GM19463 (cell line): ENCODE data around the gene MYOF.
"Not testable (repeated sequence)": the region's sequence is repeated elsewhere in the genome, so short reads cannot be mapped to it uniquely, and the experiment has no call there.

ENCODE experiments used
- ATAC-seq: cut with Tn5 transposase; IDR thresholded peaks from one replicate; pipeline ENCODE4 v1.9.1; 2021; ENCODE audit warnings: mild to moderate bottlenecking, moderate library complexity; ENCODE audit not compliant: unreplicated experiment

MYOF gene

GRCh38 chr10:93485690-93486089, 3.6 kb upstream of the MYOF start:
- ATAC-seq, result no peak

- no peak for ATAC-seq
Observed at GRCh38 chr10:93481637-93482144, 443 bp downstream of the MYOF start.

- ATAC-seq, result no peak
Observed at GRCh38 chr10:93478873-93479272, 3.3 kb downstream of the MYOF start.

GRCh38 chr10:93476756-93477155, 5.4 kb downstream of the MYOF start:
- ATAC-seq, result no peak

GRCh38 chr10:93475871-93476270, 6.3 kb downstream of the MYOF start:
- no peak for ATAC-seq

- no peak for ATAC-seq
Observed at GRCh38 chr10:93475227-93475626, 6.9 kb downstream of the MYOF start.

DNA sequence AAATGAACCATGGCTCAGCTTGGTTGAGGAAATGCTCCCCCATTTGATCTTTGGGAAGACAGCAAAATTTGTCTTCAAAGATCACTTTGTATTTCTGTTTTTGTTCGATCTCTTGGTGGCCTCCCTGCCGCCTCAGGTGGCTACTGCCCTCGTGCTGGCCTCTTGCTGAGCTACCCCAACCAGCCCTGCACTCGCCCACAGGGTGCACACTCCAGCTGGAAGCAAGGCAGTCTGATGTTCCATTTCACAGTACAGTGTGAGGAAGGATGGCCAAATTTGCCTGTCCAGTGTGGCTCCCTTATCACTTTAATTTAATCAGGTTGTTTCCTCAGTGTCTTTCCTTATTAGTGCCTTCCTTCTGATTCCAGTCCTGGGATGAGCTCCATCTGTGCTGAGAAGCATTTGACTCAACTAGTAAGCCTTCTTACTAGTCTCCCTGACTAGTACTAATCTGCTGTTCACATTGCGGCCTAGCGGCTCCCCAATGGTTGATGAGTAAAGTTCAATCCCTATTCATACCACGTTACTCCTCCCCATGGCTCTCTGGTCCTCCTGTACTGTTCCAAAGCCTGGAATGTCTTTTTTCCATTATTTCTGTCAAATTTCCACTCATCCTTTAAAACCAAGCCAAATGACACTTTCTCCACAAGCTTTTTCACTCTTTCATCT, 8.2 kb downstream of the MYOF start:
- no peak for ATAC-seq

- no peak for ATAC-seq
Observed at GRCh38 chr10:93473161-93473560, 9.0 kb downstream of the MYOF start.

DNA sequence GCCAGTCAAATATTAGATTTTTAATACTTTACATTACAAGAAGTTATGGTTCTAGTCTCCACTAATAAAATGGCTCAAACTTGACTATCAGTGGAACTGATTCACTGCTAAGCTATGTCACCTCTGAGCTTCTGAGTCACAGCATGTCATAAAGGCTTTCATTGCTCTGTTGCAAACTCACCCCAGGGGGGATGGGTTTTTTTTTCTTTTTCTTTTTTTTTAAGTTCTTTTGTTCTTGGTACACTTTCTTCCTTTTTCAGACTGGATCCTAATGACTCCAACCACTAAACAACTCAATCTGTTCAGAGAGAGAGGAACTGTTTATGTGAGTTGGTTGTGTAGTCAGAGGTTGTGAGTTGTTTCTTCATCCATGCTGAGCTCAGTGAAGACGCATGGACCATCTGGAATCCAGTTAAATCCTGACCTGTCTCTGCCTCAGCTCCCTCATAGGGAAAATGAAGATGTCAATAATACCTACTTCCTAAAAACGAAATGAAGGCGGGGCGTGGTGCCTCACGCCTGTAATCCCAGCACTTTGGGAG, 11.0 kb downstream of the MYOF start:
- ATAC-seq, result no peak

DNA sequence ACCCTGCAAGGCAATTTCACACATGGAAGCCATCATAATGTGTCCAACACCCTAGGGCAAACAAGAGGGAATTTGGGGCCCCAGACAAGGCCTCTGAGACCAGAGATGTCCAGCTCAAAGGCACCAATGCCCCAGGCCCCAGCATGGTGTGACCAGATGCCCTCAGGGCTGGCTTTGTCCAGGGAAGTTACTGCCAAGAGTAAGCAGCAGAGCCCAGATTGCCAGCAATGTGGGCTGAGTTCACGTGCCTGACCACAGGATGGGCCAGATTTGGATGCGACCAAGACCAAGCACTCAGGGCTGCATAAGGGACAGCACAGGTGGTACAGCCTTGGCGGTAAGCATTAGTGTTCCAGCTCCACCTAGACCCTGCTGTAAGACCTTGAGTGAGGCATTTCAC, 12.7 kb downstream of the MYOF start:
- ATAC-seq, result no peak

GRCh38 chr10:93468461-93469213, 13.5 kb downstream of the MYOF start:
- ATAC-seq, result no peak

GRCh38 chr10:93467635-93468034, 14.5 kb downstream of the MYOF start:
- ATAC-seq, result not testable (repeated sequence)

- ATAC-seq, result no peak
Observed at GRCh38 chr10:93465806-93466675, 16.1 kb downstream of the MYOF start.

DNA sequence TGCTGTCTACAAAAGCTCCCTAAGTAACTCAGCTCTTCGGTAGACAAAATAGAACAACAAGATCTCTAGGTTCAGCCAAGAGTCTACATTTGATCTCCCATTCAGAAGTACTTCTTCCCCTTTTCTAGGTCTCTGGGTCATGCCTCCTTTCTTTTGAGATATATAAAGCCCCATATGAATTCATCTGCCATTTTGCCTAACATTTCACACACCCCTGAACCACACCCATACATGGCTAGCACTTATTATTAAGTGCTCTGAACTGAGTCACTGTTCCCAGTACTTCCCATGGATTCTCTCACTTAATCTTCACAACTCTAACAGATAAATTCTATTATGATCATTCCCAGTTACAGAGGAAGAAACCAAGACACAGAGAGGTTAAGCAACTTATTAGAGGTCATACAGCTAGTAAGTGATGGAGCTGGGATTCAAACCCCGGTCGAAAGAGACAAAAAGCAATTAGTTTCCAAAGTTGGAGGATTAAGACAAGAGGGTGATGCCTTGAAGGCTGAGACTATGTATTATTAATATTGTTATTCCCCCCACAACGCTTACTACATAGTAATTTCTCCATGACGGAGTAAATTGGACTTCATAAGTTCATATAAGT, 17.3 kb downstream of the MYOF start:
- no peak for ATAC-seq

DNA sequence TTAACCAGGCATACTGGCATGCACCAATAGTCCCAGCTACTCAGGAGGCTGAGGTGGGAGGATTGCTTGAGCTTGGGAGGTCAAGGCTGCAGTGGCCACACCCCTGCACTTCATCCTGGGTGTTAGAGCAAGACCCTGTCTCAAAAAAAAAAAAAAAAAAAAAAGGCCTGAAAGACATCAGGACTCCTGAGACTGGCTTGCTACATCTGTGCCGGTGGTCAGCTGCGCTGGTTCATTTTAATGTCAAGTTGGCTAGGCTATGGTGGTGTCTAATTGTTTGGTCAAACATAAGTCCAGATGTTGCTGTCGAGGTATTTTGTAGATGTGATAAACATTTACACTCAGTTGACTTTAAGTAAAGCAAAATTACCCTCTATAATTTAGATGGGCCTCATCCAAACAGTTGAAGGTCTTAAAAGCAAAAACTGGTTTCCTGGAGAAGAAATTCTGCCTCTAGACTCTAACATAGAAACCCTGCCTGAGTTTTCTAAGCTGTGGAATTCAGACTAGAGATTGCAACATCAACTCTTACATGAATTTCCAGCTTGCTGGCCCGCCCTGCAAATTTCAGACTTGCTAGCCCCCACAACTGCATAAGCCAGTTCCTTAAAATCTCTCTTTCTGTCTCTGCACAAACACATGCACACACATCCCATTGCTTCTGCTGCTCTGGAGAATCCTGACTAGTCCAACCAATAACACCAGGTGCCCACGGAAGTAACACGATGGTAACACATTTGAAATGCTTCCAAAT, 18.2 kb downstream of the MYOF start:
- no peak for ATAC-seq

DNA sequence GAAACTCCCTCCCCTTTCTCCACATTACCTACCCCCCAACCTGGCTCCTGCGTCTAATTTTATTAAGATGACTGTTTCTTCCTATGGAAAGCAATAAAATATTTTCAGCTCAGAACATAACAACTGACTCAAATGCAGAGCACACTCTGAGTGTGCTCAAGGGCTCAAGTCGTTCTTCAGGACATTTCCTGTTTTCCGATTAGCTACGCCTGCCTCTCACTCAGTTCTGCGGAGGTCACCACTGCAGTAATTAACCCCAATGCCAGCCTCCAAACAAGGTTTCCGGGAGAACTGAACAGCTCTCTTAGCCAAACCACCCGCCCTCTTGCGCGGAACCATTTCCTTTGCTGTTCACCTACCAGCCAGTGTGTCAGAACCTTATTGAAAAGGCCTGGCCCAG, 19.3 kb downstream of the MYOF start:
- peak; percentile 61 for ATAC-seq

DNA sequence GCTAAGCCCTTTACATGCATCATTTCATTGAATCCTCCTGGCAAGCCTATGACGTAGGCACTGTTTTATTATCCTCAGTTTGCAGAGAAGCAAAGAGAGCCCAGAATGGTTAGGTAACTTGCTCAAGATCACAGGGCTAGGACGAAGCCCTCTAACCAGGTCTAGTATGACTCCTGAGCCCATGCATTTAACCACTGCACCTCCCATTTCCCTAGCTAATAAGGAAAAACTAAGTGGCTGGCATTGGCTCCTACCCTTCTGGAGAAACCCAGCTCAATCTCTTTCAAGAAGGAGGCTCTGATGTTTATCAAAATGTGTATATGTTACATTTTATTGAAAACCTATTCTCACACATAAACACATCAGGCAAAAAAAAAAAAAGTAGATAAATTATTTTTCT, 19.8 kb downstream of the MYOF start:
- no peak for ATAC-seq

DNA sequence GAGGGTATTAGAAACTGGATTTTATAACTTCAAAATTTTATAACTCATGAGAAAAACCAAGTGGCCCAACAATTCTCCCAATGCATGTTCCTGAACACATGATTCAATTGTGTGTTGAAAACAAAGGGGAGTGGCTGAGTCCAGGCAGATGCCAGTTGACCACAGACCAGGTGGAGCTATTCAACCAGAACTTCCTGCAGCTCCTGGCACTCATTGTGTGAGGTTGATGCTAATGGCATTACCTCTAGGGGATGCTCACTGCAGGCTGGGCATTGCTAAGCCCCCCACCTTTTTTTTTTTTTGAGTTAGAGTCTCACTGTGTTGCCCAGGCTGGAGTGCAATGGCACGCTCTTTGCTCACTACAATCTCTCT, 20.3 kb downstream of the MYOF start:
- ATAC-seq, result no peak

DNA sequence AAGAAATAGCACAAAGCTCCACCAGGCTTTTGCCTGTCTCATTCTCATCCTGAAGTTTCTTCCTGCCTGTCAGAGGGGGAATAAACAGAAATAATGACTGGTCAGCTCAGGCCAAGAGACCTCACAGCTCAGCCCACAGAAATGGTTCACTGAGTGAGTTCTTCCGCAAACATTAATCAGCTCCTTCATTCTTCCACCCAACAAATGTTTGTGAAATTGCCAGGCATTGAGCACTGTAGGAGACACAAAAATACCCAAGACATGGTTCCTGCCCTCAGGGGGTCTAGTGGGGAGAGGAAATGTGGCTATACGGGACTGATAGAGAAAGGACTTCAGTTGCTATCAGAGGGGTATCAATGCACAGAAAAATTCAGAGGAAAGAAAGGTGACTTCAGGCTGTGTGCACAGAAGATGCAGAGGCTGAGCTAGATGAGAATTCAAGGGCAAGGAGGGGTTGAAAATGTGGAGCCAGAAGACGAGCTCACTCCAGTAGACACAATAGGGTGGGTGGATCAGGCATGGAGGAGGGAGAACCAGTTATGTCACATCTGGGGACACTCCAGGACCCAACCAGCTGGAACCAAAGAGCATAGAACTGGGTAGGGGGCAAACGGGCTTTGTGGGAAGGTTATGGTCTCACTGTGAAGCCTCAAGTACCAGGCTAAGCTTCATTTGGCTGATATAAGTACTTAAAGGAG, 20.9 kb downstream of the MYOF start:
- no peak for ATAC-seq
